PC-3 (cell line): ENCODE results near the gene SPDYE6.

ENCODE experiments used
- EZH2 ChIP-seq: fragments of 300-600 bp; sonication (generic); IDR thresholded peaks from one replicate; pipeline ENCODE4 v1.6.1; 2017; ENCODE audit warnings: antibody characterized with exemption, mild to moderate bottlenecking, low read length; ENCODE audit not compliant: unreplicated experiment
- EZH2phosphoT487 ChIP-seq: fragments of 300-600 bp; sonication (generic); IDR thresholded peaks from 2 replicates; pipeline ENCODE4 v1.6.1; 2018; ENCODE audit warnings: mild to moderate bottlenecking, antibody characterized with exemption, low read length, borderline replicate concordance
- TF ChIP-seq, protein P1 (sequence below): fragments of 300-600 bp; sonication (generic); conservative IDR thresholded peaks from 2 replicates; pipeline ENCODE4 v1.5.1; 2017; ENCODE audit warnings: antibody characterized with exemption, low read depth, mild to moderate bottlenecking, low read length

DNA sequence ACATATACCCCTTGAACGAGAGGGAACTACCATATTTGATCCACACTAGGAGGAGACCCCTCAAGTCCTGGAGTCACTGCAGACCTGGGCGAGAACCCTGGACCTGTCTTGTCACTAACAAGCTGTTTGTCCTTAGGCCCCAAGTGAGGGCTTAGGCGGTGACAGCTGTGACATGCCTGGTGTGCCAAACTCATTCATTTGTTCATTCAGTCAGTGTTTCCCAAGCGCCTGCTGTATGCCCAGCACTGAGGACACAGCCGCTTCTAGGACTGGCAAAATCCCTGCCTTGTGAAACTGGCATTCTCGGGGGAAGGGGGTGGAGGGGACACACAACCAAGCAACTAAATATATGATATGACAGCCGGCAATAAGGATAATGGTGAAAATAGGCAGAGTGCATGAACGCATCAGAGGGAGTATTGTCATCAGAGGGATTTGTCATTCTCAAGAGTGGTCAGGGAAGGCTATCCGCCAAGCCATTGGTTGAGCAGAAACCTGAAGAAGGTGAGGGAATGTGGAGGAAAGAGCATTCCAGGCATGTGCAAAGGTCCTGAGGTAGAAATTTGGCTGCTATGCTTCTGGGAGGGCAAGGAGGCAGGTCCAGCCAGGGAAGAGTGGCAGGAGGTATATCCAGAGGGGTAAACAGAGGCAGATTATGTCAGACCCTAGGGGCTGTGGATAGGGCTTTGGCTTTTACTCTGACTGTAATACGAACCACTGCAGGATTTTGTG lies 58.6 kb downstream of the SPDYE6 start:
- TF ChIP-seq, protein P1, sequence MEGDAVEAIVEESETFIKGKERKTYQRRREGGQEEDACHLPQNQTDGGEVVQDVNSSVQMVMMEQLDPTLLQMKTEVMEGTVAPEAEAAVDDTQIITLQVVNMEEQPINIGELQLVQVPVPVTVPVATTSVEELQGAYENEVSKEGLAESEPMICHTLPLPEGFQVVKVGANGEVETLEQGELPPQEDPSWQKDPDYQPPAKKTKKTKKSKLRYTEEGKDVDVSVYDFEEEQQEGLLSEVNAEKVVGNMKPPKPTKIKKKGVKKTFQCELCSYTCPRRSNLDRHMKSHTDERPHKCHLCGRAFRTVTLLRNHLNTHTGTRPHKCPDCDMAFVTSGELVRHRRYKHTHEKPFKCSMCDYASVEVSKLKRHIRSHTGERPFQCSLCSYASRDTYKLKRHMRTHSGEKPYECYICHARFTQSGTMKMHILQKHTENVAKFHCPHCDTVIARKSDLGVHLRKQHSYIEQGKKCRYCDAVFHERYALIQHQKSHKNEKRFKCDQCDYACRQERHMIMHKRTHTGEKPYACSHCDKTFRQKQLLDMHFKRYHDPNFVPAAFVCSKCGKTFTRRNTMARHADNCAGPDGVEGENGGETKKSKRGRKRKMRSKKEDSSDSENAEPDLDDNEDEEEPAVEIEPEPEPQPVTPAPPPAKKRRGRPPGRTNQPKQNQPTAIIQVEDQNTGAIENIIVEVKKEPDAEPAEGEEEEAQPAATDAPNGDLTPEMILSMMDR = no peak
- TF ChIP-seq EZH2 (no peak), EZH2phosphoT487 (no peak)
